GM12878 (cell line): Measurements from ENCODE around the gene LARP6. TPM values are rescaled to one million over a fixed set of nuclear protein-coding genes. Genes with fewer than 3 reads are reported as not detected.

Experiments used
- ATAC-seq: fragments of 200-7000 bp; cut with Tn5 transposase; 3 replicates; pipeline ENCODE4 v1.9.1; 2020; ENCODE audit warnings: mild to moderate bottlenecking, moderate library complexity
- BruUV-seq: library from RNA; stranded (reverse); fragments of 400-500 nt; replicated peaks from 2 replicates; lab custom pipeline; 2021; lab: Mats Ljungman, UMichigan
- CTCF ChIA-PET: fragments of 300-600 bp; sonication (Branson Sonifier 250); formaldehyde crosslinking; extraction: SDS; loops from one replicate; lab custom pipeline; 2021; ENCODE audit warnings: inconsistent platforms; lab: Yijun Ruan, JAX
- POLR2A ChIA-PET: fragments of 350-600 bp; formaldehyde crosslinking; extraction: SDS; loops from one replicate; lab custom pipeline; 2021; ENCODE audit warnings: inconsistent platforms; lab: Charles Lee
- RAD21 ChIA-PET: fragments of 300-600 bp; sonication (Branson Sonifier 250); formaldehyde crosslinking; loops from one replicate; lab custom pipeline; 2023; ENCODE audit warnings: antibody characterized with exemption; ENCODE audit not compliant: unreplicated experiment; lab: Charles Lee
- SMC1A ChIA-PET: fragments of 300-600 bp; sonication (Branson Sonifier 250); formaldehyde crosslinking; loops from one replicate; lab custom pipeline; 2023; ENCODE audit not compliant: unreplicated experiment, uncharacterized antibody; lab: Charles Lee
- DNase-seq: peaks from one replicate; pipeline ENCODE4 v3.0.0-alpha.2; 2011; ENCODE audit warnings: low read depth, low spot score
- FAIRE-seq: peaks from 3 replicates; lab custom pipeline; 2011; peaks lifted over from hg19 to GRCh38; lab: Jason Lieb, UNC
- H2AFZ ChIP-seq: 2 replicates; pipeline ENCODE4 v1.6.0; 2011; ENCODE audit warnings: low read depth, low read length, control low read depth; ENCODE audit not compliant: control insufficient read depth
- H3K27ac ChIP-seq: 2 replicates; pipeline ENCODE4 v1.5.1; 2011; ENCODE audit warnings: control low read depth; ENCODE audit not compliant: control insufficient read depth, insufficient read depth
- H3K27me3 ChIP-seq, 2 experiments: replicated peaks in 1 of 2; 2 replicates each; pipeline versions ENCODE4 v1.6.0 to v1.6.1; 2011; ENCODE audit warnings: low read length in 1 of 2; ENCODE audit not compliant: control insufficient read depth in 2 of 2, insufficient read depth in 2 of 2
- H3K36me3 ChIP-seq, 2 experiments: 2 replicates each; pipeline ENCODE4 v1.5.1; 2011; ENCODE audit warnings: low read length in 1 of 2; ENCODE audit not compliant: control insufficient read depth in 2 of 2, insufficient read depth in 2 of 2
- H3K4me1 ChIP-seq: 2 replicates; pipeline ENCODE4 v1.6.1; 2011; ENCODE audit warnings: mild to moderate bottlenecking, low read length, moderate library complexity, mixed read lengths; ENCODE audit not compliant: control insufficient read depth, insufficient read depth
- H3K4me2 ChIP-seq: 2 replicates; pipeline ENCODE4 v1.6.0; 2011; ENCODE audit warnings: control low read depth; ENCODE audit not compliant: control insufficient read depth, insufficient read depth
- H3K4me3 ChIP-seq: fragments of 200-600 bp; sonication (generic); 2 replicates; pipeline ENCODE4 v1.5.1; 2016
- H3K79me2 ChIP-seq: 2 replicates; pipeline ENCODE4 v1.6.0; 2011; ENCODE audit warnings: low read length; ENCODE audit not compliant: control insufficient read depth, insufficient read depth
- H3K9ac ChIP-seq: 2 replicates; pipeline ENCODE4 v1.8.0; 2011; ENCODE audit warnings: low read length, control low read depth, mixed read lengths; ENCODE audit not compliant: control insufficient read depth, insufficient read depth
- H3K9me3 ChIP-seq: replicated peaks from 3 replicates; pipeline ENCODE4 v1.5.1; 2011; ENCODE audit warnings: mild to moderate bottlenecking, low read length; ENCODE audit not compliant: control insufficient read depth, insufficient read depth
- H4K20me1 ChIP-seq: 2 replicates; pipeline ENCODE4 v1.6.0; 2011; ENCODE audit not compliant: control insufficient read depth, insufficient read depth
- BCL3 ChIP-seq: IDR thresholded peaks from 2 replicates; pipeline ENCODE4 v1.6.1; 2011; ENCODE audit warnings: borderline replicate concordance, low read depth, mild to moderate bottlenecking, moderate library complexity, low read length; ENCODE audit not compliant: insufficient read depth, poor library complexity, severe bottlenecking
- BMI1 ChIP-seq: fragments of 450-650 bp; IDR thresholded peaks from 2 replicates; pipeline ENCODE4 v1.6.1; 2016; ENCODE audit warnings: mild to moderate bottlenecking, moderate library complexity, borderline replicate concordance
- BRCA1 ChIP-seq: IDR thresholded peaks from 2 replicates; pipeline ENCODE4 v1.6.1; 2011; ENCODE audit warnings: low read depth, low read length, improper control_type of control experiment
- CBFB ChIP-seq: IDR thresholded peaks from 2 replicates; pipeline ENCODE4 v1.6.1; 2016; ENCODE audit warnings: antibody characterized with exemption, low read depth
- HDGF ChIP-seq: fragments of 450-650 bp; IDR thresholded peaks from 2 replicates; pipeline ENCODE4 v1.6.1; 2016; ENCODE audit warnings: antibody characterized with exemption
- MEF2B ChIP-seq: fragments of 450-650 bp; IDR thresholded peaks from 2 replicates; pipeline ENCODE4 v1.6.1; 2018; ENCODE audit warnings: mild to moderate bottlenecking, moderate library complexity; ENCODE audit not compliant: partially characterized antibody, poor library complexity, severe bottlenecking
- NR2F1 ChIP-seq: fragments of 450-650 bp; conservative IDR thresholded peaks from 2 replicates; pipeline ENCODE4 v1.6.1; 2017; ENCODE audit warnings: mild to moderate bottlenecking
- PAX8 ChIP-seq: fragments of 450-650 bp; IDR thresholded peaks from 2 replicates; pipeline ENCODE4 v1.6.1; 2017; ENCODE audit warnings: mild to moderate bottlenecking, moderate library complexity
- PBX3 ChIP-seq: IDR thresholded peaks from 2 replicates; pipeline ENCODE4 v1.6.1; 2011; ENCODE audit warnings: mild to moderate bottlenecking, low read depth, low read length, moderate library complexity; ENCODE audit not compliant: insufficient replicate concordance
- RELA ChIP-seq: fragments of 450-650 bp; IDR thresholded peaks from 2 replicates; pipeline ENCODE4 v1.8.0; 2014; ENCODE audit warnings: borderline replicate concordance; ENCODE audit not compliant: partially characterized antibody
- SIN3A ChIP-seq: IDR thresholded peaks from 2 replicates; pipeline ENCODE4 v1.6.1; 2012; ENCODE audit warnings: low read depth, low read length, improper control_type of control experiment
- SMC3 ChIP-seq: IDR thresholded peaks from 2 replicates; pipeline ENCODE4 v1.6.1; 2011; ENCODE audit warnings: low read length, improper control_type of control experiment, borderline replicate concordance
- SREBF2 ChIP-seq: IDR thresholded peaks from 2 replicates; pipeline ENCODE4 v1.6.1; 2012; ENCODE audit warnings: mild to moderate bottlenecking, low read length
- STAT1 ChIP-seq: fragments of 450-650 bp; conservative IDR thresholded peaks from 2 replicates; pipeline ENCODE4 v1.6.1; 2014; ENCODE audit warnings: antibody characterized with exemption, mild to moderate bottlenecking
- TCF3 ChIP-seq: IDR thresholded peaks from 2 replicates; pipeline ENCODE4 v1.6.1; 2012; ENCODE audit warnings: low read depth, mild to moderate bottlenecking, low read length, borderline replicate concordance; ENCODE audit not compliant: insufficient read depth
- WRNIP1 ChIP-seq: IDR thresholded peaks from 2 replicates; pipeline ENCODE4 v1.6.1; 2011; ENCODE audit warnings: low read depth, low read length, improper control_type of control experiment, borderline replicate concordance
- YY1 ChIP-seq: IDR thresholded peaks from 2 replicates; pipeline ENCODE4 v1.6.1; 2011; ENCODE audit warnings: low read depth, mild to moderate bottlenecking, low read length
- ZBED1 ChIP-seq: IDR thresholded peaks from 2 replicates; pipeline ENCODE4 v1.6.1; 2016; ENCODE audit warnings: borderline replicate concordance
- ZSCAN29 ChIP-seq: fragments of 450-650 bp; IDR thresholded peaks from 2 replicates; pipeline ENCODE4 v1.6.1; 2017; ENCODE audit warnings: mild to moderate bottlenecking, moderate library complexity
- WGBS: methylation state at CpG from one replicate; pipeline ENCODE4 v1.1.6; 2016; ENCODE audit warnings: low lambda C conversion rate; ENCODE audit not compliant: insufficient replicate concordance, insufficient coverage; ENCODE audit errors: missing lambda C conversion rate; 5-methylcytosine and 5-hydroxymethylcytosine counted together
- in situ Hi-C: fragments of 300-500 bp; cut with MboI; formaldehyde crosslinking; loops from 9 replicates; pipeline ENCODE4 v1.14.3; 2018; ENCODE audit warnings: mixed read lengths
- intact Hi-C: fragments of 100-400 bp; cut with micrococcal nuclease; formaldehyde crosslinking; loops from one replicate; pipeline ENCODE4 v1.14.2; 2022; ENCODE audit not compliant: unreplicated experiment
- polyA plus RNA-seq, 11 experiments: library from polyadenylated mRNA; depleted of rRNA in 4 of 11; unstranded in 6 of 11; stranded (reverse) in 5 of 11; fragments of >200 nt; fragmentation: Nextera tagmentation in 4 of 11; fragmentation: Illumina TruSeq in 1 of 11; extraction: Ambion mirVana in 4 of 11; extraction: Trizol in 1 of 11; gene quantifications; 1 replicate in 1 of 11; 2 replicates in 10 of 11; pipeline versions ENCODE4 v1.2.1 to v1.2.3, GENCODE V29; 2011 to 2016; ENCODE audit warnings: inconsistent platforms in 2 of 11, missing spikeins in 2 of 11, low read depth in 1 of 11
- total RNA-seq, 4 experiments: library from RNA; depleted of rRNA in 3 of 4; stranded (reverse); fragments of >200 nt in 3 of 4; fragmentation: Illumina TruSeq in 1 of 4; extraction: Trizol in 1 of 4; gene quantifications; 2 replicates each; pipeline versions ENCODE4 v1.2.1 to v1.2.3, GENCODE V29; 2013 to 2021

The LARP6 gene
- total and polyA plus RNA-seq, 10 of the 15 experiments (the other 5 are each of a cell fraction or from before 2014, with no cell fraction given), result 0.74 to 14.6 (median 3.9) TPM

- in situ Hi-C loops, result no loop called here
- H4K20me1 ChIP-seq, result no peaks in the 10 kb centered on the region
These were observed 19.8 kb downstream of the LARP6 start for GRCh38 chr15:70833861-70834765.

More at GRCh38 chr15:70833861-70834765, 19.8 kb downstream of the LARP6 start:
- ChIA-PET POLR2A (no interaction called here), CTCF (no interaction called here), SMC1A (no interaction called here), RAD21 (no interaction called here)
- H3K27ac ChIP-seq, result no peak overlapping the region
- DNase-seq (no peak), ATAC-seq (no peak), FAIRE-seq (no peak)
- no peaks in the 10 kb centered on the region for H3K9me3 ChIP-seq
- H3K27me3 ChIP-seq, result no peaks in the 10 kb centered on the region
- H3K9ac ChIP-seq, result no peak overlapping the region
- H3K36me3 ChIP-seq, result no peaks in the 10 kb centered on the region
- 24% methylated on average over 9 of the region's 9 CpGs for WGBS
- no peak overlapping the region for H2AFZ ChIP-seq
- intact Hi-C loops, result no loop called here
- no peak for TF ChIP-seq BMI1
- TF ChIP-seq TCF3, result no peak
- TF ChIP-seq NR2F1, result no peak
- no peak for TF ChIP-seq CBFB
- TF ChIP-seq SMC3, result no peak
- TF ChIP-seq RELA, result no peak
- no peak for TF ChIP-seq SIN3A
- no peak for TF ChIP-seq BCL3
- no peak for TF ChIP-seq ZBED1
- TF ChIP-seq WRNIP1, result no peak
- no peak for TF ChIP-seq HDGF
- no peak for TF ChIP-seq MEF2B
- TF ChIP-seq BRCA1, result no peak
- TF ChIP-seq ZSCAN29, result no peak
- no peak for TF ChIP-seq PBX3
- TF ChIP-seq PAX8, result no peak
- no peak for TF ChIP-seq YY1
- TF ChIP-seq SREBF2, result no peak
- no peak for TF ChIP-seq STAT1
- H3K4me1 ChIP-seq, result no peaks in the 10 kb centered on the region
- no peak overlapping the region for H3K4me3 ChIP-seq
- H3K79me2 ChIP-seq, result no peaks in the 10 kb centered on the region
- no peak overlapping the region for H3K4me2 ChIP-seq
- BruUV-seq, result no TSS peak
